ENCODE results near the gene FAM110A. TPM values are rescaled to one million over a fixed set of nuclear protein-coding genes. Genes with fewer than 3 reads are reported as not detected.
"Not testable (repeated sequence)": the region's sequence is repeated elsewhere in the genome, so short reads cannot be mapped to it uniquely, and the experiment has no call there.

The FAM110A gene
- polyA plus RNA-seq, 2 of the 4 experiments (the other 2 are of a cell fraction): 3.1 to 4.4 TPM

GRCh38 chr20:891058-891705 is 57.7 kb downstream of the FAM110A start (continued):
- TF ChIP-seq ZFP36 (IDR thresholded peaks at IDR 0.05; ENCODE audit: borderline replicate concordance, partially characterized antibody): no peak
- TF ChIP-seq ZNF302 (CRISPR knock-in tag; IDR thresholded peaks at IDR 0.05): no peak
- no peak for TF ChIP-seq NPAS2 (CRISPR knock-in tag; IDR thresholded peaks at IDR 0.05; ENCODE audit: borderline replicate concordance)
- TF ChIP-seq ELK1 (IDR thresholded peaks at IDR 0.05; ENCODE audit: low read depth, low read length): no peak
- TF ChIP-seq HDAC2 (IDR thresholded peaks at IDR 0.05): no peak

GRCh38 chr20:891706-892080 is 58.2 kb downstream of the FAM110A start:
- POLR2A ChIA-PET: no interaction called here
- H3K9me3 ChIP-seq: no peaks in the 10 kb centered on the region
- no peak overlapping the region for H3K27ac ChIP-seq
- DNase-seq (ENCODE audit: low read depth in 1 of 2, low spot score in 1 of 2): no peak
- WGBS (ENCODE audit: missing lambda C conversion rate): 70% methylated on average over 4 of the region's 4 CpGs
- no peak for FAIRE-seq
- no peak overlapping the region for H3K4me2 ChIP-seq
- no peak overlapping the region for H3K4me3 ChIP-seq
- CTCF ChIA-PET: interaction anchor here (0.6 to 7.6 kb wide), 9 partner anchors 7 to 758 kb away, joined by 3 to 48 read pairs (median 3); no protein-coding TSS in a partner anchor
- H3K4me1 ChIP-seq: no peaks in the 10 kb centered on the region
- TF ChIP-seq ZNF302 (CRISPR knock-in tag; IDR thresholded peaks at IDR 0.05): no peak
- TF ChIP-seq FOXS1 (CRISPR knock-in tag; IDR thresholded peaks at IDR 0.05): no peak
- TF ChIP-seq ZSCAN20 (CRISPR knock-in tag; IDR thresholded peaks at IDR 0.05): no peak
- no peak for TF ChIP-seq RARB (CRISPR knock-in tag; IDR thresholded peaks at IDR 0.05)
- TF ChIP-seq RAD21 (conservative IDR thresholded peaks at IDR 0.05 in 1 of 2, IDR thresholded peaks at IDR 0.05 in 1 of 2): no peak
- no peak for TF ChIP-seq EHMT2 (IDR thresholded peaks at IDR 0.05; ENCODE audit: low read depth)
- no peak for TF ChIP-seq HMGXB4 (CRISPR knock-in tag; IDR thresholded peaks at IDR 0.05; ENCODE audit: borderline replicate concordance)
- no peak for TF ChIP-seq PHF8 (IDR thresholded peaks at IDR 0.05; ENCODE audit: borderline replicate concordance, low read depth)
- ATAC-seq: no peak

GRCh38 chr20:892371-892770 is 58.9 kb downstream of the FAM110A start:
- H3K27ac ChIP-seq; ATAC-seq; FAIRE-seq; H3K4me3 ChIP-seq; H3K9me3 ChIP-seq; H3K4me1 ChIP-seq; DNase-seq (ENCODE audit: low read depth in 1 of 2, low spot score in 1 of 2); H3K4me2 ChIP-seq; POLR2A ChIA-PET: not testable (repeated sequence)
- WGBS (ENCODE audit: missing lambda C conversion rate): 27% methylated on average over 5 of the region's 5 CpGs
- CTCF ChIA-PET: interaction anchor here (0.6 to 7.6 kb wide), 7 partner anchors 8 to 1059 kb away, joined by 3 to 48 read pairs (median 3); no protein-coding TSS in a partner anchor

Other genes with a start within 250 kb of the FAM110A start
- not detected in 2 replicates for gene TCF15, start 223.4 kb upstream of the FAM110A start, polyA plus RNA-seq (2011; rRNA removed)
- gene TCF15, start 223.4 kb upstream of the FAM110A start, polyA plus RNA-seq (2017; fragmentation: RNase III; extraction: RNeasy Plus Mini Kit Qiagen cat#74134 plus additional on column Dnase treatment): not detected in 3 replicates
- gene SRXN1, start 180.5 kb upstream of the FAM110A start, polyA plus RNA-seq (2011; rRNA removed): 262 and 302 TPM in 2 replicates
- 170 to 213 TPM (median 183 TPM) in 3 replicates for gene SRXN1, start 180.5 kb upstream of the FAM110A start, polyA plus RNA-seq (2017; fragmentation: RNase III; extraction: RNeasy Plus Mini Kit Qiagen cat#74134 plus additional on column Dnase treatment)
- gene SCRT2, start 157.9 kb upstream of the FAM110A start, polyA plus RNA-seq (2011; rRNA removed): not detected in 2 replicates
- gene SCRT2, start 157.9 kb upstream of the FAM110A start, polyA plus RNA-seq (2017; fragmentation: RNase III; extraction: RNeasy Plus Mini Kit Qiagen cat#74134 plus additional on column Dnase treatment): not detected in 3 replicates
- gene SLC52A3, start 65.2 kb upstream of the FAM110A start, polyA plus RNA-seq (2011; rRNA removed): 0.63 and 0.95 TPM in 2 replicates
- gene SLC52A3, start 65.2 kb upstream of the FAM110A start, polyA plus RNA-seq (2017; fragmentation: RNase III; extraction: RNeasy Plus Mini Kit Qiagen cat#74134 plus additional on column Dnase treatment): 0.50 to 0.69 TPM (median 0.56 TPM) in 3 replicates
- 0.03 TPM in 1 of 2 replicates, not detected in the other for gene ANGPT4, start 82.6 kb downstream of the FAM110A start, polyA plus RNA-seq (2011; rRNA removed)
- 0.03 to 0.04 TPM (median 0.03 TPM) in 3 replicates for gene ANGPT4, start 82.6 kb downstream of the FAM110A start, polyA plus RNA-seq (2017; fragmentation: RNase III; extraction: RNeasy Plus Mini Kit Qiagen cat#74134 plus additional on column Dnase treatment)
- gene RSPO4, start 168.6 kb downstream of the FAM110A start, polyA plus RNA-seq (2011; rRNA removed): not detected in 2 replicates
- not detected in 3 replicates for gene RSPO4, start 168.6 kb downstream of the FAM110A start, polyA plus RNA-seq (2017; fragmentation: RNase III; extraction: RNeasy Plus Mini Kit Qiagen cat#74134 plus additional on column Dnase treatment)